Activated CD8-positive, alpha-beta T cell treated with anti-CD3 and anti-CD28 coated beads for 36 hours (primary cell): Measurements from ENCODE around the gene GAD1. TPM values are rescaled to one million over a fixed set of nuclear protein-coding genes. Genes with fewer than 3 reads are reported as not detected.

ENCODE experiments used
- ATAC-seq: fragments of 200-7000 bp; cut with Tn5 transposase; one replicate; pipeline ENCODE4 v1.10.0; 2021; ENCODE audit warnings: mild to moderate bottlenecking, moderate library complexity
- CTCF ChIA-PET: fragments of 350-600 bp; sonication (Branson Sonifier 250); formaldehyde crosslinking; loops from one replicate; lab custom pipeline; 2021; ENCODE audit warnings: antibody characterized with exemption; lab: Charles Lee
- POLR2A ChIA-PET: fragments of 350-600 bp; sonication (Branson Sonifier 250); formaldehyde crosslinking; loops from one replicate; lab custom pipeline; 2021; ENCODE audit warnings: antibody characterized with exemption; lab: Charles Lee
- DNase-seq: peaks from one replicate; pipeline ENCODE4 v3.0.0-alpha.2; 2020
- H3K27ac Mint-ChIP-seq: one replicate; pipeline ENCODE4 v1.8.0; 2021; ENCODE audit warnings: mild to moderate bottlenecking, mixed read lengths
- H3K27me3 Mint-ChIP-seq: one replicate; pipeline ENCODE4 v1.8.0; 2021; ENCODE audit warnings: mixed read lengths
- H3K36me3 Mint-ChIP-seq: one replicate; pipeline ENCODE4 v1.8.0; 2021; ENCODE audit warnings: low read depth, mixed read lengths
- H3K4me1 Mint-ChIP-seq: one replicate; pipeline ENCODE4 v1.8.0; 2021; ENCODE audit warnings: low read depth, mixed read lengths
- H3K4me3 Mint-ChIP-seq: one replicate; pipeline ENCODE4 v1.8.0; 2021; ENCODE audit warnings: mild to moderate bottlenecking, moderate library complexity, mixed read lengths
- H3K9me3 Mint-ChIP-seq: one replicate; pipeline ENCODE4 v1.8.0; 2021; ENCODE audit warnings: mixed read lengths
- intact Hi-C: fragments of 100-400 bp; cut with micrococcal nuclease; formaldehyde crosslinking; loops from one replicate; pipeline ENCODE4 v1.10.0; 2022
- total RNA-seq, 2 experiments: library from RNA; stranded (reverse); gene quantifications; one replicate each; pipeline ENCODE4 v1.2.3, GENCODE V29; 2021
- TF ChIP-seq, protein P1 (sequence below): fragments of 200-600 bp; IDR thresholded peaks from one replicate; pipeline ENCODE4 v1.8.0; 2022; ENCODE audit warnings: antibody characterized with exemption, mild to moderate bottlenecking

The GAD1 gene
- total RNA-seq, 2 experiments from 2014 or later = 1.3 to 2.5 TPM

DNA sequence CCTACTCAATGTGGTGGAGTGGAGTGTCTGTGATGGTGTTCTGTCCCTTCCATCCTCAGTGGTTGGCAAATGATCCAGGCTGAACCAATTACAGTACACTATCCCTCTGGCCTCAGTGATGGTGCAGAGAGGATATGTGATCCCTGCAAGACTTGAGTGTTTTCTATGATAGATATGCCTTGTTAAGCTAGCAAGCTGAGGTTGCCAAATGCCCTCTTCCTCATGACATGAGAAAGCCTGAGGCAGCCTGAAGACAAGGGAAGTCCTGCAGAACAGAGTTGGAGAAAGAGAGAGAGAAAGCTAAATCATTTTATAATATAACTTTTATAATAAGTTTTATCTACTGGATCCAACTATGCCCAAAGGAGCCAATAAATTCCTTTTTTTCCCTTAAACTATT is 70.8 kb downstream of the GAD1 start:
- TF ChIP-seq, protein P1, sequence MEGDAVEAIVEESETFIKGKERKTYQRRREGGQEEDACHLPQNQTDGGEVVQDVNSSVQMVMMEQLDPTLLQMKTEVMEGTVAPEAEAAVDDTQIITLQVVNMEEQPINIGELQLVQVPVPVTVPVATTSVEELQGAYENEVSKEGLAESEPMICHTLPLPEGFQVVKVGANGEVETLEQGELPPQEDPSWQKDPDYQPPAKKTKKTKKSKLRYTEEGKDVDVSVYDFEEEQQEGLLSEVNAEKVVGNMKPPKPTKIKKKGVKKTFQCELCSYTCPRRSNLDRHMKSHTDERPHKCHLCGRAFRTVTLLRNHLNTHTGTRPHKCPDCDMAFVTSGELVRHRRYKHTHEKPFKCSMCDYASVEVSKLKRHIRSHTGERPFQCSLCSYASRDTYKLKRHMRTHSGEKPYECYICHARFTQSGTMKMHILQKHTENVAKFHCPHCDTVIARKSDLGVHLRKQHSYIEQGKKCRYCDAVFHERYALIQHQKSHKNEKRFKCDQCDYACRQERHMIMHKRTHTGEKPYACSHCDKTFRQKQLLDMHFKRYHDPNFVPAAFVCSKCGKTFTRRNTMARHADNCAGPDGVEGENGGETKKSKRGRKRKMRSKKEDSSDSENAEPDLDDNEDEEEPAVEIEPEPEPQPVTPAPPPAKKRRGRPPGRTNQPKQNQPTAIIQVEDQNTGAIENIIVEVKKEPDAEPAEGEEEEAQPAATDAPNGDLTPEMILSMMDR = no peak
- H3K4me1 Mint-ChIP-seq = no peaks in the 10 kb centered on the region
- H3K4me3 Mint-ChIP-seq = no peak overlapping the region
- POLR2A ChIA-PET = interaction anchor here (0.6 to 0.8 kb wide), 2 partner anchors 16 to 438 kb away, joined by 3 to 4 read pairs; no protein-coding TSS in a partner anchor
- H3K27me3 Mint-ChIP-seq = peaks cover 3% of the 10 kb centered on the region
- no peak overlapping the region for H3K27ac Mint-ChIP-seq
- ATAC-seq = no peak
- H3K9me3 Mint-ChIP-seq = no peaks in the 10 kb centered on the region
- DNase-seq = no peak
- H3K36me3 Mint-ChIP-seq = no peaks in the 10 kb centered on the region
- CTCF ChIA-PET = interaction anchor here (0.6 to 7.9 kb wide), 3 partner anchors 15 to 656 kb away, joined by 3 to 55 read pairs (median 3); no protein-coding TSS in a partner anchor
- intact Hi-C loops = no loop called here

DNA sequence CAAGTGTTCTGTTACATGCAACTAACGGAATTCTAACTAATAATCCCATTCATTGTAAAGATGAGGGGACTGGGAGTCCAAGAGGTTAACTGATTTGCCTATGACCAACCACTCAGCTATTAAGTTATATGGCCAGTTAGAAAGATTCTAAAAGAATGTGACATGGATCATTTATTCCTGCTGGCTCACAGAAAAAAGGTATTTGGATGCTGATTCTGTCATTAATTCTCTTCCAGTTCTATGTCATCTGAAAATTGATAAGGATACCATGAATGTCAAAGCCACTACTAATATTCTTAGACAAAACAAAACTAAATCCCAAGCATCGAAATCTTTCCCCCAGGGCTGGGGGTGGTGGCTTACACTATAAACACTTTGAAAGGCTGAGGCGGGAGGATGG is 71.2 kb downstream of the GAD1 start:
- TF ChIP-seq, protein P1 = no peak
- ChIA-PET POLR2A (no interaction called here), CTCF (interaction anchor here (0.6 to 7.9 kb wide), 2 partner anchors 15 to 481 kb away, joined by 3 to 55 read pairs; no protein-coding TSS in a partner anchor)
- intact Hi-C loops = no loop called here
- Mint-ChIP-seq H3K27ac (no peak overlapping the region), H3K36me3 (no peaks in the 10 kb centered on the region), H3K4me1 (no peaks in the 10 kb centered on the region), H3K27me3 (peaks cover 2% of the 10 kb centered on the region), H3K4me3 (no peak overlapping the region), H3K9me3 (no peaks in the 10 kb centered on the region)
- DNase-seq (no peak), ATAC-seq (no peak)

DNA sequence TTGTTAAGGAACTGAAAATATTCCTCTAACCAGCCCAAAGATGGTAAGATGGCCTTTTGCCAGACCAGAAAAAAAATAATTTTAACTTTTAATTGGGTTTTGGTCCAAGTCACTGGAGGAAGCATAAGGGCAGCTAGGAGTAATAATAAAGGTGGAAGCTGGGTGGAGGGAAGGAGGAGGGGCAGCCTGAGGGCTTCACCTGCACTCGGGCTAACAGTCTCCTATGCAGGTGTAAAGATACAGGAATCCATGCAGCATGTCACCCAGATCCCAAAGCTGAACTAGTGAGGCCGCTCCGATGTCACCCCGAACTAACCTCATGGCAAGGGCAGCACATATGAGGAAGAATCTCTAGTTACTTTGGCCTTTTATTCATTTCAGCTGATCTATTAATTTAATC is 75.2 kb downstream of the GAD1 start:
- CTCF ChIA-PET = interaction anchor here (2.6 kb wide), 1 partner anchor 18 kb away, joined by 8 read pairs; no protein-coding TSS in a partner anchor

DNA sequence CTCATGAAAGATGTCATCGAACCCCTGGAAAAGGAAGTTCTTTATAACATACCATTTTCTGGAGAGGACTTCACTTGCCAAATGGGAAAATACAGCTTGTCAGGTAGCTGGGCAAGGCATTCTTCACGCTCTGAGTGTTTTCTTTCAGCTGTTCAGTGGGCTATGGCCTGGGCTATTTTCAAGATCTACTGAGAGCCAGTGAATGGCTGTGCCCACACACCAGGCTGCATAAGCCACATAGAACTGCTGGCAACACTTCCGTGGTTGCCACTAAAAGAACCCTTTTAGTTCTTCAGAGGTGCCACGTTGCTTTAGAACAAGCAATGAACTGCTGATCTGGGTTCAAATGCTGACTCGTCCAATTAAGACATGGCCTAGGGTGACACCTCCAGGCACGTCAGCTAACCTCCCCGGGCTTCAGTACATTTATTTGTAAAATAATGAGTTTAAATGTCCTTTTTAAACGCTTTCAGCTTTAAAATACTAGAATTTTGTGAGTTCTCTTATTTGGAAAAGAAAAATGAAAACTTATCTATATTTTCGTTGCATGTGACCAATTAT is 75.8 kb downstream of the GAD1 start:
- POLR2A ChIA-PET = no interaction called here
- Mint-ChIP-seq H3K4me1 (no peaks in the 10 kb centered on the region), H3K36me3 (no peaks in the 10 kb centered on the region), H3K27ac (no peak overlapping the region), H3K27me3 (peaks cover 5% of the 10 kb centered on the region), H3K9me3 (no peaks in the 10 kb centered on the region), H3K4me3 (no peak overlapping the region)
- ATAC-seq (no peak), DNase-seq (no peak)
- TF ChIP-seq, protein P1 = no peak
- CTCF ChIA-PET = interaction anchor here (0.6 to 2.6 kb wide), 4 partner anchors 11 to 655 kb away, joined by 3 to 8 read pairs (median 4); no protein-coding TSS in a partner anchor
- intact Hi-C loops = no loop called here

More for the DNA sequence above, 75.2 kb downstream of the GAD1 start:
- no peaks in the 10 kb centered on the region for H3K4me1 Mint-ChIP-seq
- TF ChIP-seq, protein P1 = no peak
- peaks cover 3% of the 10 kb centered on the region for H3K27me3 Mint-ChIP-seq
- intact Hi-C loops = no loop called here
- H3K36me3 Mint-ChIP-seq = no peaks in the 10 kb centered on the region
- H3K9me3 Mint-ChIP-seq = no peaks in the 10 kb centered on the region
- POLR2A ChIA-PET = no interaction called here
- H3K27ac Mint-ChIP-seq = no peak overlapping the region
- no peak overlapping the region for H3K4me3 Mint-ChIP-seq
- DNase-seq (no peak), ATAC-seq (no peak)

DNA sequence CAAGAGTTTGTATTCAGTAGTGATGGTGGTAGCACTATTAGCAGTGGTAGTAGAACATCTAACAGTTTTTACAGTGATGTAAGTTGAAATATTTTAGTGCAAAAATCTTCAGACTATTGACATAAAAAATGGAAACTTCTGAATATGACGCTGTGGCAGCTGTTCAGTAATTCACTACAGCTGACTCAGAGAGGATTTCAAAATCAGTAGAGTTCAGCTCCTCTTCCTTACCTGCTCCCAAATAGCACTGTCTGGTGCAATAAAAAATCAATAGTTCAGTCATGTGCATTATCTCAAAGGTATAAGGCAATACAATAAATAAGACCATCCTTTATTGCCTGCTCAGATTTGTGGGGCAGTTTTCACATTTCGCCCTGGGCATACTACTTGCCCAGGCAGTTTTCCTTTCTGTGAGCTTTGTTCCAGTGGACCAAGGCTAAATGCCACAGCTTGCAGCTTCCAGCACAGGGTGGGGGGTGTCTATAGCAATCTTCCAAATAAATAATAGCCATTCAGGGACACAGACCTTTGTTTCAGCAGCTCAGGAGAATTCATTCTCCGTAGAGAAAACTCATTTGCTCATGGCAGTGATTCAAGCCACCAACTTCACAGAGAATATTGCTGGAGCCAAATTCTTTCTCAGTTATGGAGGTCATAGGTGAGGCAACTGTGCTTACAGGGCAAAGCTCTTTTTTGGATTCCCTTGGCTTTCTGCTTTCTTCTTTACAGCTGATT is 78.5 kb downstream of the GAD1 start:
- H3K27ac Mint-ChIP-seq = no peak overlapping the region
- no peak for DNase-seq
- H3K36me3 Mint-ChIP-seq = no peaks in the 10 kb centered on the region
- H3K4me1 Mint-ChIP-seq = no peaks in the 10 kb centered on the region
- CTCF ChIA-PET = interaction anchor here (1.5 to 2.0 kb wide), 2 partner anchors 13 to 22 kb away, joined by 3 to 8 read pairs; no protein-coding TSS in a partner anchor
- TF ChIP-seq, protein P1 = no peak
- H3K4me3 Mint-ChIP-seq = no peak overlapping the region
- ATAC-seq = no peak
- H3K27me3 Mint-ChIP-seq = peaks cover 9% of the 10 kb centered on the region
- POLR2A ChIA-PET = no interaction called here
- intact Hi-C loops = no loop called here
- no peaks in the 10 kb centered on the region for H3K9me3 Mint-ChIP-seq
